Measurements from ENCODE around the gene PRR15L. TPM values are rescaled to one million over a fixed set of nuclear protein-coding genes. Genes with fewer than 3 reads are reported as not detected.

The PRR15L gene
- total RNA-seq, 4 donors from 2014 or later, result 111 to 230 (median 182) TPM

- Histone ChIP-seq H3K9me3 (no peaks in the 10 kb centered on the region), H3K36me3 (peaks cover 0 to 27% (median 11%) of the 10 kb centered on the region in 4 donors), H3K4me3 (no peak overlapping the region), H3K4me1 (no peaks in the 10 kb centered on the region), H3K27me3 (no peaks in the 10 kb centered on the region), H3K27ac (no peak overlapping the region)
- in situ Hi-C loops (cut with MboI; ENCODE audit: low pct_ligation_motif_present in 1 of 4, low pct_unique_long_range_greater_than_20kb in 1 of 4, low sequenced_read_pairs in 3 of 4), result no loop called here
- DNase-seq, result no peak
- intact Hi-C loops (cut with DNase I; ENCODE audit: low total_unique reads), result no loop called here
- no peak for TF ChIP-seq EP300 (IDR thresholded peaks at IDR 0.05; ENCODE audit: low read depth)
- TF ChIP-seq POLR2AphosphoS5 (IDR thresholded peaks at IDR 0.05), result no peak
- TF ChIP-seq POLR2A (IDR thresholded peaks at IDR 0.05), result no peak
- TF ChIP-seq CTCF (IDR thresholded peaks at IDR 0.05), result no peak
These were observed 22.9 kb upstream of the PRR15L start for GRCh38 chr17:47980541-47980940.

- Histone ChIP-seq H3K9me3 (no peaks in the 10 kb centered on the region), H3K27me3 (no peaks in the 10 kb centered on the region), H3K27ac (no peak overlapping the region), H3K4me3 (no peak overlapping the region), H3K36me3 (peaks cover 0 to 39% (median 16%) of the 10 kb centered on the region in 4 donors), H3K4me1 (no peaks in the 10 kb centered on the region)
- peak; percentile 50 for DNase-seq
- intact Hi-C loops (cut with DNase I; ENCODE audit: low total_unique reads), result no loop called here
- in situ Hi-C loops (cut with MboI; ENCODE audit: low pct_ligation_motif_present in 1 of 4, low pct_unique_long_range_greater_than_20kb in 1 of 4, low sequenced_read_pairs in 3 of 4), result no loop called here
- TF ChIP-seq POLR2AphosphoS5 (IDR thresholded peaks at IDR 0.05), result no peak
- peak; percentile 56 to 69 (median 62) for TF ChIP-seq CTCF (IDR thresholded peaks at IDR 0.05)
- 17% methylated on average over 7 of the region's 7 CpGs; no CpG with 5 or more reads in 1 of the 2 donors for WGBS, 2 donors (ENCODE audit: low coverage in 1 of 2)
These were observed 20.6 kb upstream of the PRR15L start for GRCh38 chr17:47978324-47978723.

GRCh38 chr17:47975823-47976205 lies 18.1 kb upstream of the PRR15L start:
- no peaks in the 10 kb centered on the region for H3K9me3 ChIP-seq
- no peaks in the 10 kb centered on the region for H3K27me3 ChIP-seq
- peaks cover 0 to 39% (median 14%) of the 10 kb centered on the region in 4 donors for H3K36me3 ChIP-seq
- intact Hi-C loops (cut with DNase I; ENCODE audit: low total_unique reads) (loop anchor here (2.0 kb wide), 1 partner anchor 43 kb away; no protein-coding TSS in a partner anchor), in situ Hi-C loops (cut with MboI; ENCODE audit: low pct_ligation_motif_present in 1 of 4, low pct_unique_long_range_greater_than_20kb in 1 of 4, low sequenced_read_pairs in 3 of 4) (no loop called here)
- TF ChIP-seq CTCF (IDR thresholded peaks at IDR 0.05) (no peak), POLR2A (IDR thresholded peaks at IDR 0.05) (no peak), EP300 (IDR thresholded peaks at IDR 0.05; ENCODE audit: low read depth) (no peak)
- no peak for DNase-seq
- H3K27ac ChIP-seq, result no peak overlapping the region
- H3K4me3 ChIP-seq, result no peak overlapping the region
- peaks cover 9 to 17% (median 12%) of the 10 kb centered on the region in 4 donors for H3K4me1 ChIP-seq
- WGBS, 2 donors (ENCODE audit: low coverage in 1 of 2), result 92% methylated on average over 10 of the region's 10 CpGs; no CpG with 5 or more reads in 1 of the 2 donors

GRCh38 chr17:47975189-47975822 lies 17.6 kb upstream of the PRR15L start:
- TF ChIP-seq POLR2A (IDR thresholded peaks at IDR 0.05) (no peak), POLR2AphosphoS5 (IDR thresholded peaks at IDR 0.05) (no peak), EP300 (IDR thresholded peaks at IDR 0.05; ENCODE audit: low read depth) (no peak), CTCF (IDR thresholded peaks at IDR 0.05) (no peak)
- peaks cover 12 to 18% (median 15%) of the 10 kb centered on the region in 4 donors for H3K4me1 ChIP-seq
- DNase-seq, result no peak
- no peaks in the 10 kb centered on the region for H3K27me3 ChIP-seq
- H3K36me3 ChIP-seq, result peaks cover 0 to 39% (median 14%) of the 10 kb centered on the region in 4 donors
- in situ Hi-C loops (cut with MboI; ENCODE audit: low pct_ligation_motif_present in 1 of 4, low pct_unique_long_range_greater_than_20kb in 1 of 4, low sequenced_read_pairs in 3 of 4) (no loop called here), intact Hi-C loops (cut with DNase I; ENCODE audit: low total_unique reads) (no loop called here)
- no peak overlapping the region for H3K4me3 ChIP-seq
- no peak overlapping the region for H3K27ac ChIP-seq
- H3K9me3 ChIP-seq, result no peaks in the 10 kb centered on the region
- WGBS, 2 donors (ENCODE audit: low coverage in 1 of 2), result 83 to 93% methylated on average over 3 to 15 of the region's 15 CpGs
